Inflammatory macrophage (primary cell): ENCODE results near the gene KIF9.
"Not testable (repeated sequence)": the region's sequence is repeated elsewhere in the genome, so short reads cannot be mapped to it uniquely, and the experiment has no call there.

Source experiments
- DNase-seq, 2 donors: peaks; one replicate each; pipeline ENCODE4 v3.0.0-alpha.2; 2020 to 2022

Gene KIF9

GRCh38 chr3:47293822-47294221 lies 11.2 kb upstream of the KIF9 start:
- DNase-seq, result no peak

- DNase-seq, result not testable (repeated sequence)
Observed at GRCh38 chr3:47291754-47292420, 9.3 kb upstream of the KIF9 start.

GRCh38 chr3:47291158-47291753 lies 8.7 kb upstream of the KIF9 start:
- no peak for DNase-seq

- peak; percentile 64 to 83 for DNase-seq
Observed at GRCh38 chr3:47288966-47289910, 6.6 kb upstream of the KIF9 start.

GRCh38 chr3:47283591-47284364 lies 1.2 kb upstream of the KIF9 start:
- no peak for DNase-seq

- DNase-seq, result no peak
Observed at GRCh38 chr3:47283193-47283537, 566 bp upstream of the KIF9 start.

GRCh38 chr3:47280519-47280918 lies 2.1 kb downstream of the KIF9 start:
- DNase-seq, result no peak

- no peak for DNase-seq
Observed at GRCh38 chr3:47276558-47276957, 6.0 kb downstream of the KIF9 start.

- no peak for DNase-seq
Observed at GRCh38 chr3:47274652-47275051, 7.9 kb downstream of the KIF9 start.

- DNase-seq, result no peak
Observed at GRCh38 chr3:47273564-47273963, 9.0 kb downstream of the KIF9 start.

- peak in 1 of 2 donors; percentile 54 for DNase-seq
Observed at GRCh38 chr3:47270526-47270925, 12.1 kb downstream of the KIF9 start.

GRCh38 chr3:47267490-47267824 lies 15.1 kb downstream of the KIF9 start:
- DNase-seq, result no peak

- peak; percentile 80 to 87 for DNase-seq
Observed at GRCh38 chr3:47266709-47267489, 15.7 kb downstream of the KIF9 start.

- no peak for DNase-seq
Observed at GRCh38 chr3:47265725-47266428, 16.7 kb downstream of the KIF9 start.

- no peak for DNase-seq
Observed at GRCh38 chr3:47265008-47265407, 17.6 kb downstream of the KIF9 start.

GRCh38 chr3:47261301-47261700 lies 21.3 kb downstream of the KIF9 start:
- DNase-seq, result peak; percentile 23 to 24

GRCh38 chr3:47260605-47261004 lies 22.0 kb downstream of the KIF9 start:
- DNase-seq, result no peak

- no peak for DNase-seq
Observed at GRCh38 chr3:47259114-47259513, 23.5 kb downstream of the KIF9 start.

- DNase-seq, result not testable (repeated sequence)
Observed at GRCh38 chr3:47256331-47256730, 26.3 kb downstream of the KIF9 start.

GRCh38 chr3:47251689-47252088 lies 30.9 kb downstream of the KIF9 start:
- no peak for DNase-seq

GRCh38 chr3:47251085-47251484 lies 31.5 kb downstream of the KIF9 start:
- DNase-seq, result not testable (repeated sequence)
